GM15510 (cell line): ENCODE data around the gene ZFPM1.

ENCODE experiments used
- POLR2A ChIP-seq: IDR thresholded peaks from 3 replicates; pipeline ENCODE4 v1.6.1; 2011; ENCODE audit warnings: borderline replicate concordance; ENCODE audit not compliant: insufficient read length; ENCODE audit errors: extremely low read depth

The ZFPM1 gene

GRCh38 chr16:88428616-88429386 lies 24.3 kb upstream of the ZFPM1 start:
- TF ChIP-seq POLR2A: no peak

DNA sequence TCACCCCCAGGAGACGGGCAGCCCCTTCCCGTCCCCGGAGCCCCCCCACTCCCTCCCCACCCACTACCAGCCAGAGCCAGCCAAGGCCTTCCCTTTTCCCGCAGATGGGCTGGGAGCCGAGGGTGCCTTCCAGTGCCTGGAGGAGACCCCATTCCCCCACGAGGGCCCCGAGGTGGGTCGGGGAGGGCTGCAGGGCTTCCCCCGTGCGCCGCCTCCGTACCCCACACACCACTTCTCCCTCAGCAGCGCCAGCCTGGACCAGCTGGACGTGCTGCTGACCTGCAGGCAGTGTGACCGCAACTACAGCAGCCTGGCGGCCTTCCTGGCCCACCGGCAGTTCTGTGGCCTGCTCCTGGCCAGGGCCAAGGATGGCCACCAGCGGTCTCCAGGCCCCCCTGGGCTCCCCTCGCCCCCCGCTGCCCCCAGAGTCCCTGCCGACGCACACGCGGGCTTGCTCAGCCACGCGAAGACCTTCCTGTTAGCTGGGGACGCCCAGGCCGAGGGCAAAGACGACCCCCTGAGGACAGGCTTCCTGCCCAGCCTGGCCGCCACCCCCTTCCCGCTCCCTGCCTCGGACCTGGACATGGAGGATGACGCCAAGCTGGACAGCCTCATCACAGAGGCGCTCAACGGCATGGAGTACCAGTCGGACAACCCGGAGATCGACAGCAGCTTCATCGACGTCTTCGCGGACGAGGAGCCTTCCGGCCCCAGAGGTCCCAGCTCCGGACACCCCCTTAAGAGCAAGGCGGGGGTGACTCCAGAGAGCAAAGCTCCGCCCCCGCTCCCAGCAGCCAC lies 23.5 kb upstream of the ZFPM1 start:
- TF ChIP-seq POLR2A: no peak

- TF ChIP-seq POLR2A: no peak
Measured at GRCh38 chr16:88430185-88430523, 22.9 kb upstream of the ZFPM1 start.

GRCh38 chr16:88430524-88431446 lies 22.3 kb upstream of the ZFPM1 start:
- TF ChIP-seq POLR2A: peak; percentile 40

GRCh38 chr16:88431651-88432050 lies 21.4 kb upstream of the ZFPM1 start:
- no peak for TF ChIP-seq POLR2A

- TF ChIP-seq POLR2A: no peak
Measured at GRCh38 chr16:88432174-88432573, 20.9 kb upstream of the ZFPM1 start.

DNA sequence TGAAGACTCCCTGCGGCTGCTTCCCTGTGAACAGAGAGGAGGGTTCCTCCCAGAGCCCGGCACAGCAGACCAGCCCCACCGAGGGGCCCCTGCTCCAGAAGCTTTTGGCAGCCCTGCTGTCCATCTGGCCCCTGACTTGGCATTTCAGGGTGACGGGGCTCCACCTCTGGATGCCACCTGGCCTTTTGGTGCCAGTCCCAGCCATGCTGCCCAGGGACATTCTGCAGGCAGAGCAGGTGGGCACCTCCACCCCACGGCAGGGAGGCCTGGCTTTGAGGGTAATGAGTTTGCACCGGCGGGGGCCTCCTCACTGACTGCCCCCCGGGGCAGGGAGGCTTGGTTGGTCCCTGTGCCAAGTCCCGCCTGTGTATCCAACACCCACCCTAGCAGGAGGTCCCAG lies 20.3 kb upstream of the ZFPM1 start:
- TF ChIP-seq POLR2A: no peak

GRCh38 chr16:88433632-88434352 lies 19.3 kb upstream of the ZFPM1 start:
- no peak for TF ChIP-seq POLR2A

DNA sequence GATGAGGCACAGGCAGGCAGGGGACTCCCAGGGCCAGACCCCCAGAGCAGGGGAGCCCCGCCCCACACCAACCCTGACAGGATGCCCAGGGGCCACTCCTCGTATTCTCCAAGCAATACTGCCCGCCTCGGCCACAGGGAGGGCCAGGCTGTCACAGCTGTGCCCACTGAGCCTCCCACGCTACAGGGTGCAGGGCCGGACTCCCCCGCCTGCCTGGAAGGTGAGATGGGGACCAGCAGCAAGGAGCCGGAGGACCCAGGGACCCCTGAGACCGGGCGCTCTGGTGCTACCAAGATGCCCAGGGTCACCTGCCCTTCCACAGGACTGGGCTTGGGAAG lies 18.8 kb upstream of the ZFPM1 start:
- TF ChIP-seq POLR2A: no peak

DNA sequence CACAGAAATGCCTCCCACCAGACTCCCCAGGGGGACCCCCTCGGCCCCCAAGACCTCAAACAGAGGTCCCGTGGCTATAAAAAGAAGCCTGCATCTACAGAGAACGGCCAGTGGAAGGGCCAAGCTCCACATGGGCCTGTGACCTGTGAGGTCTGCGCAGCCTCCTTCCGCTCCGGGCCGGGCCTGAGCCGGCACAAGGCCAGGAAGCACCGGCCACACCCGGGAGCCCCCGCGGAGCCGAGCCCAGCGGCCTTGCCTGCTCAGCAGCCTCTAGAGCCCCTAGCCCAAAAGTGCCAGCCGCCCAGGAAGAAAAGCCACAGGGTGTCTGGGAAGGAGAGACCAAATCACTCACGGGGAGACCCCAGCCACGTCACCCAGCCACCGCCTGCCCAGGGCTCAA lies 18.3 kb upstream of the ZFPM1 start:
- no peak for TF ChIP-seq POLR2A

- no peak for TF ChIP-seq POLR2A
Measured at GRCh38 chr16:88435437-88436355, 17.4 kb upstream of the ZFPM1 start.

DNA sequence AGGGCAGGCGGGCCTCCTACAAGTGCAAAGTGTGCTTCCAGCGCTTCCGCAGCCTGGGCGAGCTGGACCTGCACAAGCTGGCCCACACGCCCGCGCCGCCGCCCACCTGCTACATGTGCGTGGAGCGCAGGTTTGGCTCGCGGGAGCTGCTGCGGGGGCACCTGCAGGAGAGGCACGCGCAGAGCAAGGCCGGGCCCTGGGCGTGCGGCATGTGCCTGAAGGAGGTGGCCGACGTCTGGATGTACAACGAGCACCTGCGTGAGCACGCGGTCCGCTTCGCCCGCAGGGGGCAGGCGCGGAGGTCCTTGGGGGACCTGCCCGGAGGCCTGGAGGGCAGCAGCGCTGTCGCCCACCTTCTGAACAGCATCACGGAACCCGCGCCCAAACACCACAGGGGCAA lies 16.3 kb upstream of the ZFPM1 start:
- no peak for TF ChIP-seq POLR2A

DNA sequence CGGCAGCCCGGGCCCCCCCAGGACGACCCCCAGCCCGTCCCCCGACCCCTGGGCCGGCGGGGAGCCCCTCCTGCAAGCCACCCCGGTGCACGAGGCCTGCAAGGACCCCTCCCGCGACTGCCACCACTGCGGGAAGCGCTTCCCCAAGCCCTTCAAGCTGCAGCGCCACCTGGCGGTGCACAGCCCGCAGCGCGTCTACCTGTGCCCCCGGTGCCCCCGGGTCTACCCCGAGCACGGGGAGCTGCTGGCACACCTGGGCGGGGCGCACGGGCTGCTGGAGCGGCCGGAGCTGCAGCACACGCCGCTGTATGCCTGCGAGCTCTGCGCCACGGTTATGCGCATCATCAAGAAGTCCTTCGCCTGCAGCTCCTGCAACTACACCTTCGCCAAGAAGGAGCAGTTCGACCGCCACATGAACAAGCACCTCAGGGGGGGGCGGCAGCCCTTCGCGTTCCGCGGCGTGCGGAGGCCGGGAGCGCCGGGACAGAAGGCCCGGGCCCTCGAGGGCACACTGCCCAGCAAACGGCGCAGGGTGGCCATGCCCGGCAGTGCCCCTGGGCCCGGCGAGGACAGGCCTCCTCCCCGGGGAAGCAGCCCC lies 15.6 kb upstream of the ZFPM1 start:
- no peak for TF ChIP-seq POLR2A
